ENCODE data around the gene JAG1.
"Not testable (repeated sequence)": the region's sequence is repeated elsewhere in the genome, so short reads cannot be mapped to it uniquely, and the experiment has no call there.

JAG1 gene

GRCh38 chr20:10605547-10606195, 68.1 kb downstream of the JAG1 start:
- DNase-seq: no peak

- no peak for DNase-seq
Measured at GRCh38 chr20:10604865-10605440, 68.8 kb downstream of the JAG1 start.

GRCh38 chr20:10603971-10604864, 69.6 kb downstream of the JAG1 start:
- DNase-seq: no peak

GRCh38 chr20:10603378-10603777, 70.4 kb downstream of the JAG1 start:
- DNase-seq: no peak

GRCh38 chr20:10602221-10602871, 71.5 kb downstream of the JAG1 start:
- no peak for DNase-seq

GRCh38 chr20:10597637-10598036, 76.2 kb downstream of the JAG1 start:
- DNase-seq: no peak

GRCh38 chr20:10596710-10597121, 77.1 kb downstream of the JAG1 start:
- DNase-seq: no peak

- DNase-seq: no peak
Measured at GRCh38 chr20:10595985-10596384, 77.8 kb downstream of the JAG1 start.

GRCh38 chr20:10595266-10595665, 78.5 kb downstream of the JAG1 start:
- DNase-seq: no peak

- DNase-seq: no peak
Measured at GRCh38 chr20:10594296-10594868, 79.4 kb downstream of the JAG1 start.

GRCh38 chr20:10591946-10592521, 81.8 kb downstream of the JAG1 start:
- no peak for DNase-seq

GRCh38 chr20:10590950-10591671, 82.7 kb downstream of the JAG1 start:
- no peak for DNase-seq

- not testable (repeated sequence) for DNase-seq
Measured at GRCh38 chr20:10590446-10590845, 83.4 kb downstream of the JAG1 start.

Measured in activated CD4-positive, alpha-beta T cell treated with anti-CD3 and anti-CD28 coated beads, Interleukin-2, amount 50 U/mL, for 1 hour (primary cell).